RWPE2 (cell line): Measurements from ENCODE around the gene MRPL51.

Source experiments
- ATAC-seq: fragments of 200-7000 bp; cut with Tn5 transposase; 3 replicates; pipeline ENCODE4 v1.9.1; 2021; ENCODE audit warnings: low read depth
- DNase-seq: peaks from one replicate; pipeline ENCODE4 v3.0.0-alpha.2; 2020; ENCODE audit warnings: low spot score
- H3K27ac ChIP-seq: fragments of 450-650 bp; 2 replicates; pipeline ENCODE4 v1.5.1; 2017; ENCODE audit warnings: mild to moderate bottlenecking; ENCODE audit not compliant: poor library complexity, severe bottlenecking
- H3K27me3 ChIP-seq: fragments of 250-450 bp; sonication (Bioruptor Pico); 2 replicates; pipeline ENCODE4 v1.5.1; 2021; ENCODE audit warnings: mild to moderate bottlenecking, moderate library complexity; ENCODE audit not compliant: insufficient read depth, poor library complexity, severe bottlenecking
- H3K36me3 ChIP-seq: fragments of 250-450 bp; sonication (Bioruptor Pico); 2 replicates; pipeline ENCODE4 v1.5.1; 2020; ENCODE audit warnings: low read depth, mild to moderate bottlenecking, moderate library complexity
- H3K4me1 ChIP-seq: fragments of 250-450 bp; sonication (Bioruptor Pico); 2 replicates; pipeline ENCODE4 v1.5.1; 2021; ENCODE audit warnings: mild to moderate bottlenecking, moderate library complexity; ENCODE audit not compliant: insufficient read depth, poor library complexity, severe bottlenecking
- H3K4me3 ChIP-seq: fragments of 250-450 bp; sonication (Bioruptor Pico); 2 replicates; pipeline ENCODE4 v1.5.1; 2021; ENCODE audit warnings: mild to moderate bottlenecking, moderate library complexity; ENCODE audit not compliant: severe bottlenecking
- H3K9me3 ChIP-seq: fragments of 250-450 bp; sonication (Bioruptor Pico); 2 replicates; pipeline ENCODE4 v1.5.1; 2021; ENCODE audit warnings: mild to moderate bottlenecking, moderate library complexity; ENCODE audit not compliant: severe bottlenecking
- TF ChIP-seq, protein P1 (sequence below): fragments of 450-650 bp; IDR thresholded peaks from one replicate; pipeline ENCODE4 v1.5.1; 2017; ENCODE audit warnings: mild to moderate bottlenecking, moderate library complexity; ENCODE audit not compliant: poor library complexity, severe bottlenecking

The MRPL51 gene

GRCh38 chr12:6526766-6527525, 33.9 kb upstream of the MRPL51 start:
- TF ChIP-seq, protein P1, sequence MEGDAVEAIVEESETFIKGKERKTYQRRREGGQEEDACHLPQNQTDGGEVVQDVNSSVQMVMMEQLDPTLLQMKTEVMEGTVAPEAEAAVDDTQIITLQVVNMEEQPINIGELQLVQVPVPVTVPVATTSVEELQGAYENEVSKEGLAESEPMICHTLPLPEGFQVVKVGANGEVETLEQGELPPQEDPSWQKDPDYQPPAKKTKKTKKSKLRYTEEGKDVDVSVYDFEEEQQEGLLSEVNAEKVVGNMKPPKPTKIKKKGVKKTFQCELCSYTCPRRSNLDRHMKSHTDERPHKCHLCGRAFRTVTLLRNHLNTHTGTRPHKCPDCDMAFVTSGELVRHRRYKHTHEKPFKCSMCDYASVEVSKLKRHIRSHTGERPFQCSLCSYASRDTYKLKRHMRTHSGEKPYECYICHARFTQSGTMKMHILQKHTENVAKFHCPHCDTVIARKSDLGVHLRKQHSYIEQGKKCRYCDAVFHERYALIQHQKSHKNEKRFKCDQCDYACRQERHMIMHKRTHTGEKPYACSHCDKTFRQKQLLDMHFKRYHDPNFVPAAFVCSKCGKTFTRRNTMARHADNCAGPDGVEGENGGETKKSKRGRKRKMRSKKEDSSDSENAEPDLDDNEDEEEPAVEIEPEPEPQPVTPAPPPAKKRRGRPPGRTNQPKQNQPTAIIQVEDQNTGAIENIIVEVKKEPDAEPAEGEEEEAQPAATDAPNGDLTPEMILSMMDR, result no peak
- H3K36me3 ChIP-seq, result peaks cover 98% of the 10 kb centered on the region
- peaks cover 3% of the 10 kb centered on the region for H3K4me1 ChIP-seq
- DNase-seq (no peak), ATAC-seq (no peak)
- H3K27me3 ChIP-seq, result no peaks in the 10 kb centered on the region
- no peak overlapping the region for H3K27ac ChIP-seq
- H3K9me3 ChIP-seq, result no peaks in the 10 kb centered on the region
- no peak overlapping the region for H3K4me3 ChIP-seq

DNA sequence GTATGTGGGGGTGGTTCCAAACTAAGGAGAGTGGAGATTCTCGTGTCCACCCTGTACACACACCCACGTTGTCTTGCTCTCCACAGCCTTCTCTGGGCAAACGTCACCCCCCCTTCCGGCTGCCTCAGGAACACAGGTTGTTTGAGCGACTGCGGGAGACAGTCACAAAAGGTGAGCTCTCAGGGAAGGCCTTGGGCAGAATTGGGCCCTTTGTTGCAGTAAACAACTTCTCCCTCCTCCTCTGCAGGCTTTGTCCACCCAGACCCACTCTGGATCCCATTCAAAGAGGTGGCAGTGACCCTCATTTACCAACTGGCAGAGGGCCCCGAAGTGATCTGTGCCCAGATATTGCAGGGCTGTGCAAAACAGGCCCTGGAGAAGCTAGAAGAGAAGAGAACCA, 33.1 kb upstream of the MRPL51 start:
- H3K36me3 ChIP-seq, result peaks cover 98% of the 10 kb centered on the region
- ATAC-seq, result no peak
- TF ChIP-seq, protein P1, result no peak

GRCh38 chr12:6524648-6525047, 31.6 kb upstream of the MRPL51 start:
- Histone ChIP-seq H3K4me3 (no peak overlapping the region), H3K36me3 (peaks cover 97% of the 10 kb centered on the region), H3K9me3 (no peaks in the 10 kb centered on the region), H3K27ac (no peak overlapping the region), H3K27me3 (no peaks in the 10 kb centered on the region), H3K4me1 (peaks cover 2% of the 10 kb centered on the region)
- TF ChIP-seq, protein P1, result no peak
- ATAC-seq (no peak), DNase-seq (no peak)

More for the DNA sequence above, 33.1 kb upstream of the MRPL51 start:
- H3K27me3 ChIP-seq, result no peaks in the 10 kb centered on the region
- H3K9me3 ChIP-seq, result no peaks in the 10 kb centered on the region
- DNase-seq, result no peak
- H3K4me3 ChIP-seq, result no peak overlapping the region
- peaks cover 2% of the 10 kb centered on the region for H3K4me1 ChIP-seq
- no peak overlapping the region for H3K27ac ChIP-seq

GRCh38 chr12:6523708-6524107, 30.6 kb upstream of the MRPL51 start:
- Histone ChIP-seq H3K27me3 (no peaks in the 10 kb centered on the region), H3K4me3 (no peak overlapping the region), H3K27ac (no peak overlapping the region), H3K36me3 (peaks cover 97% of the 10 kb centered on the region), H3K9me3 (no peaks in the 10 kb centered on the region), H3K4me1 (no peaks in the 10 kb centered on the region)
- TF ChIP-seq, protein P1, result no peak
- ATAC-seq (no peak), DNase-seq (no peak)

DNA sequence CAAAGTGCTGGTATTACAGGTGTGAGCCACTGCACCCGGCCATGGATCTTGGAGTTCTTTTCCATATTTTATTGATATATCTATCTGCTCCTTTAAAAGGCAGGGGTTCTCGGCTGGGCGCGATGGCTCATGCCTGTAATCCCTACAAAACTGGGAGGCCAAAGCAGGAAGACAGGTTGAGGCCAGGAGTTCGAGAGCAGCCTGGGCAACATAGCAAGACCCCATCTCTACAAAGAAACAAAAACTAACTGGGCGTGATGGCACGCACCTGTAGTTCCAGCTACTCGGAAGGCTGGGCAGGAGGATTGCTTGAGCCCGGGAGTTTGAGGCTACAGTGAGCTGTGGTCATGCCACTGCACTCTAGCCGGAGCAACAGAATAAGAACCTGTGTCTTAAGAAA, 29.1 kb upstream of the MRPL51 start:
- H3K4me3 ChIP-seq, result no peak overlapping the region
- DNase-seq (no peak), ATAC-seq (no peak)
- TF ChIP-seq, protein P1, result no peak
- peaks cover 97% of the 10 kb centered on the region for H3K36me3 ChIP-seq
- H3K27ac ChIP-seq, result no peak overlapping the region
- H3K9me3 ChIP-seq, result no peaks in the 10 kb centered on the region
- H3K4me1 ChIP-seq, result no peaks in the 10 kb centered on the region
- no peaks in the 10 kb centered on the region for H3K27me3 ChIP-seq
